GM12865 (cell line): ENCODE measurements around the gene BARD1.

Source experiments
- DNase-seq: peaks from one replicate; pipeline ENCODE4 v3.0.0; 2010; ENCODE audit warnings: low read depth
- H3K4me3 ChIP-seq: 2 replicates; pipeline ENCODE4 v1.5.1; 2011; ENCODE audit warnings: mild to moderate bottlenecking, low read depth, low read length, control low read depth
- TF ChIP-seq, protein P1 (sequence below): IDR thresholded peaks from 2 replicates; pipeline ENCODE4 v1.5.1; 2011; ENCODE audit warnings: low read length, control low read depth, low read depth, inconsistent platforms; ENCODE audit not compliant: insufficient read depth; ENCODE audit errors: missing control alignments

Gene BARD1

DNA sequence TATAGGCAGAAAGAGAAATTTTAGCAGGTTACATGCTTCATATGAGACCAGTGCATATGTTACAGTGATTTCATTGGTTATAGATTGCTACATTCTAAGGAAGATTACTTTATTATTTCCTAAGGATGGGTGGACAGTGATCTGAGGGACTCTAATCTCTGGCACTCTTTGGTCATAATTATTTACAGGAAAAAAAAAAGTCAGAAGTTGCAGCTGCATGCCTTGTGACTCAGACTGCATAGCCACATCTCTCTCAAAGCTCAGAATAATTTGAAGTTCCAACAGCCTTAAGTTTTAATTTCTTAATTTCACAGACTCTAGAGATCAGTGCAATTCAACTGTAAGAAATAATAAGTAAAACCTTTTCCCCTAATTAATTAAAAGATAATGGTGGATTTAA, 27.1 kb upstream of the BARD1 start:
- TF ChIP-seq, protein P1, sequence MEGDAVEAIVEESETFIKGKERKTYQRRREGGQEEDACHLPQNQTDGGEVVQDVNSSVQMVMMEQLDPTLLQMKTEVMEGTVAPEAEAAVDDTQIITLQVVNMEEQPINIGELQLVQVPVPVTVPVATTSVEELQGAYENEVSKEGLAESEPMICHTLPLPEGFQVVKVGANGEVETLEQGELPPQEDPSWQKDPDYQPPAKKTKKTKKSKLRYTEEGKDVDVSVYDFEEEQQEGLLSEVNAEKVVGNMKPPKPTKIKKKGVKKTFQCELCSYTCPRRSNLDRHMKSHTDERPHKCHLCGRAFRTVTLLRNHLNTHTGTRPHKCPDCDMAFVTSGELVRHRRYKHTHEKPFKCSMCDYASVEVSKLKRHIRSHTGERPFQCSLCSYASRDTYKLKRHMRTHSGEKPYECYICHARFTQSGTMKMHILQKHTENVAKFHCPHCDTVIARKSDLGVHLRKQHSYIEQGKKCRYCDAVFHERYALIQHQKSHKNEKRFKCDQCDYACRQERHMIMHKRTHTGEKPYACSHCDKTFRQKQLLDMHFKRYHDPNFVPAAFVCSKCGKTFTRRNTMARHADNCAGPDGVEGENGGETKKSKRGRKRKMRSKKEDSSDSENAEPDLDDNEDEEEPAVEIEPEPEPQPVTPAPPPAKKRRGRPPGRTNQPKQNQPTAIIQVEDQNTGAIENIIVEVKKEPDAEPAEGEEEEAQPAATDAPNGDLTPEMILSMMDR, result no peak
- no peak overlapping the region for H3K4me3 ChIP-seq
- DNase-seq, result no peak

DNA sequence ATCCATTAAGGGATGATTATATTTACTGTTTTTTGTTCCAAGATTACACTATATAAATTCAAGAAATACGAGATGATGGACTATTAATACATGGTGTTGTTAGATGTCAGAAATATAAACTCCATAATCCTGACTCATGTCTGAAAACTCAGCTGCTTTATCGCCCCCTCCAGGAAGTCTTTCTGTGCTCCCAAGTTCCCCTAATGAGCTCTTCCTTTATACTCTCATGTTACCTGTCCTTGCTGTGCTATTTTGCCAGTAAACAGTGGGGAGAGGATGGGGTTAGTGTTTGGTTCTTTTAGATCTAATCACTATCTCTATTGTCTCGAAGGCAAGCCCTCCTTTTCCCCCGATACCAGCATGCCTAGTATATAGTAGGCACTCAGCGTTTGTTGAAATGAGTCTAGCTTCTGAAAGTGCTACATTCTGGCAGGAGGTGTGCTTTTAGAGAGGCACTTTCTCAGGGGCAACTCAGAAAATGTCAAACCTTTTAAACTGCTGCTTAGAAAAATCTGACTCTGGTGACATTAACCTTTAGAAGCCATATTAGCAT, 21.4 kb upstream of the BARD1 start:
- TF ChIP-seq, protein P1, result peak; percentile 21
- no peak overlapping the region for H3K4me3 ChIP-seq
- DNase-seq, result no peak

DNA sequence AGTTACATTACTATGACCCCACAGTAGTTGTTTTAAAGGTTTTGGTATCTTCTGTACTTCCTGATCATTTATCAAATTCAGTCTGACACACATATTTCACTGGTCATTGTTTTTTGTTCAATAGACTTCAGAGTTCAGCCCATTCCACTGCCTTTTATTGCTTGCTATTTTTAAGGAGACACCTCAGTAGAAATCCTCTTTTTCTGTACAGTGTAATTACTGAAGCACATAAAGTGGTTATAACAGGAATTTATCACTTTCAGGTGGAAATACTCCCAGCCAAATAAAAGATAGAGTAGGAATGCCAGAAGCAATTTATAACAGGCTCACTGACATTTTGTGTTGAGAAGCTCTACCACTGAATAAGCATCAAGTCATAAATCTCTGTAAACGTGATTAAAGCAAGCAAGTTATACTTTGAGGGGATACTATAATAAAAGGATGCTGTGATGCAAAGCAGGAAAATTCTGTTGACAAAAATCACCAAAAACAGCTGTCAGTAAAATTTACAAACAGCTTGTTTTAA, 6.6 kb upstream of the BARD1 start:
- TF ChIP-seq, protein P1, result no peak
- DNase-seq, result no peak
- no peak overlapping the region for H3K4me3 ChIP-seq

DNA sequence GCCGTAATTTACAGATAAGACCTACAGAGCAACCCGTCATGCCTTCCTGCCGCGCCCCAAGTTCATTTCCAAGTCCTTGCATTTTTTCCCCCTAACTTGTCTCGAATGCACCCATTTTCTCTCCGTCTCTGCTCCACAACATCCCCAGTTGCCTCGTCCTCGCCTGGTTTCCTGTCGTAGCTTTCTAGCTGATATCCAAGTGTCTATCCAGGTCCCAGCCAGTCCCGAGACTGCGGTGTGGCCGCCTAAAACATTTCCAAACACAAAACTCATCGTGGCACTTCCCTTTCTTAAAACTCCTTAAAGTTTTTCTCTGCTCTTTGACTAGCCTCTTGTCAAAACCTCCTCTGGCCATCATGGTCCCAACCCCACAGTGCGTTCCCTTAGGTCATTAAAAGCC, 1.2 kb upstream of the BARD1 start:
- TF ChIP-seq, protein P1, result no peak
- H3K4me3 ChIP-seq, result peak overlapping the region; percentile 72
- DNase-seq, result peak; percentile 23

DNA sequence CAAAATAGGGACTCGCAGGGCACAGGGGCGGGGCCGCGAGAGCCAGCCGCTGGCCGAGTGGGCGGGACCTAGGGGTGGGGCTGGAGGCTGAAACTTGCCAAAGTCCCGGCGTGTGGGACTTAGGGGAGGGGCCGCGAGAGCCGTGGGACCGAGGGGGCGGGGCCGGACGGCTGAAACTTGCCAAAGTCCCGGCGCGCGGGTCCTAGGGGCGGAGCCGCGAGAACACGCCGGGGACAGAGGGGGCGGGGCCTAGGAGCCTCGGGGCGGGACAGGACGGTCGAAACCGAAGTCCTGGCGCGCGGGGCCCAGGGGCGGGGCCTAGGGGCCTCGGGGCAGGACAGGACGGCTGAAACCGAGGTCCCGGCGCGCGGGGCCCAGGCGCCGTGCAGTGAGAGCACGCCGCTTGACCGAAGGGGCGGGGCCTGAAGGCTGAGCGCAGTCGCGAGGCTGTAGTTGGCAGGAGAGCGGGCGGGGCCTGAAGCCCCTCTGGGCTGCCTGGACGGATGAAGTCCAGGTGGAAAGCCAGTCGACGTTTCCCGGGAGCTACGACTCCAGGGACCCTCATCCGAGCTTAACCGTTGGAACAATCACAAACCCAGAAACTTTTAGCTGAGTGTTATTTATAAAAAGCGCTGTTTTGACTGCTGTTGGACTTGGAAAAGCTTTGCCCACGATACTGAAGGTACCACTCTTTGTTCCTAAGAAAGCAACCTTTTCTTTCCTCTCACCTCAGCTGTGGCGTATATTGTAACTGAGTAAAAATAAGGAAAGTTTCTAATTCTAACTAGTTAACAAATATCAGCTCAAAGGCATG, 475 bp upstream of the BARD1 start:
- DNase-seq, result peak; percentile 99
- H3K4me3 ChIP-seq, result peak overlapping the region; percentile 94
- TF ChIP-seq, protein P1, result no peak

DNA sequence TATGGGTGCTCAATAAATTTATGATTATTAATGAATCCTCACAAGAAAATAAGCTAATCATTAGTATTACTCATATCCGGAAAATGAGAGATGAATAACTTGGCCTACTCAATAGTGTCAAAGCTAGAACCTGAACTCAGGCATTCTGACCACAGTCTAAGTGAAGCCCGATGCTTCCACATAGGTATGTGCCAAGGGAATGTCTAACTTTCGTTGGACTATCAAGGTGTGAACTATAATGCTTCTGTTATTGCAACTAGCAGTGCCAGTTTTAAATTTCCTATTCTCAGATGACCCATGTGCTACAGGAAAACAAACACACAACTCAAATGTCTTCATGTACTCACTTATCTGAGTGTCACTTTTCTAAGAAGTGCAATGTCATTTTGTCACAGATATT, 1.8 kb downstream of the BARD1 start:
- DNase-seq, result peak; percentile 31
- H3K4me3 ChIP-seq, result peak overlapping the region; percentile 94
- TF ChIP-seq, protein P1, result no peak
